A673 (cell line): Measurements from ENCODE around the gene MOCS1. TPM values are rescaled to one million over a fixed set of nuclear protein-coding genes. Genes with fewer than 3 reads are reported as not detected.

Source experiments
- BruUV-seq: library from RNA; stranded (reverse); fragments of 400-500 nt; replicated peaks from 2 replicates; lab custom pipeline; 2021; lab: Mats Ljungman, UMichigan
- CTCF ChIA-PET: fragments of 300-600 bp; sonication (Branson Sonifier 250); formaldehyde crosslinking; loops from one replicate; lab custom pipeline; 2022; ENCODE audit warnings: antibody characterized with exemption; lab: Charles Lee
- POLR2A ChIA-PET: fragments of 300-600 bp; sonication (Branson Sonifier 250); formaldehyde crosslinking; loops from one replicate; lab custom pipeline; 2022; ENCODE audit warnings: antibody characterized with exemption; ENCODE audit not compliant: low non-redundant PET; lab: Charles Lee
- DNase-seq: peaks from one replicate; pipeline ENCODE4 v3.0.0-alpha.2; 2015; ENCODE audit warnings: low spot score
- H3K27ac ChIP-seq: fragments of 200-600 bp; sonication (generic); 2 replicates; pipeline ENCODE4 v1.5.1; 2016; ENCODE audit warnings: mixed run types, low read depth, mild to moderate bottlenecking, mixed read lengths, antibody characterized with exemption, low read length; ENCODE audit not compliant: poor library complexity, severe bottlenecking
- H3K27me3 ChIP-seq: fragments of 200-600 bp; sonication (generic); replicated peaks from 2 replicates; pipeline ENCODE4 v1.6.1; 2017; ENCODE audit warnings: mixed run types, low read depth, mild to moderate bottlenecking, mixed read lengths, antibody characterized with exemption, low read length; ENCODE audit not compliant: insufficient read depth, poor library complexity
- H3K36me3 ChIP-seq: fragments of 200-600 bp; sonication (generic); 2 replicates; pipeline ENCODE4 v1.6.1; 2016; ENCODE audit warnings: mixed run types, mild to moderate bottlenecking, mixed read lengths, antibody characterized with exemption, low read length; ENCODE audit not compliant: insufficient read depth, poor library complexity, severe bottlenecking
- H3K4me1 ChIP-seq: fragments of 200-600 bp; sonication (generic); 2 replicates; pipeline ENCODE4 v1.6.1; 2017; ENCODE audit warnings: mixed run types, mild to moderate bottlenecking, mixed read lengths, antibody characterized with exemption, low read length; ENCODE audit not compliant: insufficient read depth, poor library complexity, severe bottlenecking
- H3K4me3 ChIP-seq: fragments of 200-600 bp; sonication (generic); 2 replicates; pipeline ENCODE4 v1.5.1; 2016; ENCODE audit warnings: low read depth, mixed run types, mild to moderate bottlenecking, mixed read lengths, low read length; ENCODE audit not compliant: poor library complexity, severe bottlenecking
- H3K9me3 ChIP-seq: fragments of 200-600 bp; sonication (generic); 2 replicates; pipeline ENCODE4 v1.6.1; 2016; ENCODE audit warnings: mixed run types, low read depth, mild to moderate bottlenecking, mixed read lengths, antibody characterized with exemption, low read length; ENCODE audit not compliant: poor library complexity, severe bottlenecking
- EZH2 ChIP-seq: fragments of 200-600 bp; sonication (generic); IDR thresholded peaks from 2 replicates; pipeline ENCODE4 v1.6.1; 2017; ENCODE audit warnings: borderline replicate concordance, low read depth, mild to moderate bottlenecking, mixed read lengths, antibody characterized with exemption, low read length; ENCODE audit not compliant: poor library complexity, severe bottlenecking
- intact Hi-C: fragments of 100-400 bp; cut with micrococcal nuclease; formaldehyde crosslinking; loops from one replicate; pipeline ENCODE4 v1.10.0; 2022; ENCODE audit not compliant: unreplicated experiment
- total RNA-seq: library from RNA; stranded (reverse); gene quantifications from 2 replicates; pipeline ENCODE4 v1.2.3, GENCODE V29; 2021
- TF ChIP-seq, protein P1 (sequence below): fragments of 300-800, 200-600 bp; sonication (generic); conservative IDR thresholded peaks from 2 replicates; pipeline ENCODE4 v1.5.1; 2017; ENCODE audit warnings: low read depth, mild to moderate bottlenecking, antibody characterized with exemption, low read length, moderate library complexity, mixed read lengths

Gene MOCS1
- total RNA-seq, 1 experiment from 2014 or later, result 2.5 TPM

DNA sequence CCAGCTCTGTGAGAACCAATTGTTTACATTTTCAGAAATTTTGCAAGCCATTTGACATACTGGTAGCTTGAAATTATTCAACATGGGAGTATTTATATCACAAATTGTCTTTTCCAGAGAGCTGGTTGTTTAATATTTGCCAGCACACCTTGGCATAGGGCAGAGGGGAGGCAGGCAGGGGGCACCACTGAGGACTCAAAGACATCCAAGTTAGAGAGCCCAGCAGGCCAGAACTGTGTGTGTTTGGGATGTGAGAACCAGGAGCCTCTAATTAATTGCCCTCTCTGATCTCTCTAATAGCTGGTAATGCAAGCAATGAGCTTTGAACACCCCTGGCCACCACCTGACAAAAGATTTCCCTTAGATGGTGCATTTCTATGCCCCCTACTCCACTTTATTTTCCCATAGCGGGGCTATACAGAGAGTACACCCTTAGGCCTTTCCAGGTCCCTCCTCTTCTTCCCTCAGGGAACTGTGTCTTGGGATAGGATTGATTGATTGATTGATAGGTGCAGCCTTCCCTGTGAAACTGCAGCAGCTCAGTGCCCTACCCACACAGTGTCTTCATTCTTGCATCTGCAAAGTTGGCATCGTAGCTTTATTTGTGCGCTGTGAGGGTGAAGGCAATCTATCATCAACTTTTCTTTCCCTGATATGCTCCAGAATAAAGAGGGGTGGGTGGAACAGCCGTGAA lies 29.2 kb downstream of the MOCS1 start:
- no peaks in the 10 kb centered on the region for H3K27me3 ChIP-seq
- intact Hi-C loops, result no loop called here
- no peaks in the 10 kb centered on the region for H3K4me1 ChIP-seq
- CTCF ChIA-PET, result no interaction called here
- H3K36me3 ChIP-seq, result no peaks in the 10 kb centered on the region
- TF ChIP-seq EZH2, result no peak
- TF ChIP-seq, protein P1, sequence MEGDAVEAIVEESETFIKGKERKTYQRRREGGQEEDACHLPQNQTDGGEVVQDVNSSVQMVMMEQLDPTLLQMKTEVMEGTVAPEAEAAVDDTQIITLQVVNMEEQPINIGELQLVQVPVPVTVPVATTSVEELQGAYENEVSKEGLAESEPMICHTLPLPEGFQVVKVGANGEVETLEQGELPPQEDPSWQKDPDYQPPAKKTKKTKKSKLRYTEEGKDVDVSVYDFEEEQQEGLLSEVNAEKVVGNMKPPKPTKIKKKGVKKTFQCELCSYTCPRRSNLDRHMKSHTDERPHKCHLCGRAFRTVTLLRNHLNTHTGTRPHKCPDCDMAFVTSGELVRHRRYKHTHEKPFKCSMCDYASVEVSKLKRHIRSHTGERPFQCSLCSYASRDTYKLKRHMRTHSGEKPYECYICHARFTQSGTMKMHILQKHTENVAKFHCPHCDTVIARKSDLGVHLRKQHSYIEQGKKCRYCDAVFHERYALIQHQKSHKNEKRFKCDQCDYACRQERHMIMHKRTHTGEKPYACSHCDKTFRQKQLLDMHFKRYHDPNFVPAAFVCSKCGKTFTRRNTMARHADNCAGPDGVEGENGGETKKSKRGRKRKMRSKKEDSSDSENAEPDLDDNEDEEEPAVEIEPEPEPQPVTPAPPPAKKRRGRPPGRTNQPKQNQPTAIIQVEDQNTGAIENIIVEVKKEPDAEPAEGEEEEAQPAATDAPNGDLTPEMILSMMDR, result no peak
- DNase-seq, result no peak
- POLR2A ChIA-PET, result no interaction called here
- no peak overlapping the region for H3K27ac ChIP-seq
- no peak overlapping the region for H3K4me3 ChIP-seq
- no peaks in the 10 kb centered on the region for H3K9me3 ChIP-seq
- no TSS peak for BruUV-seq

DNA sequence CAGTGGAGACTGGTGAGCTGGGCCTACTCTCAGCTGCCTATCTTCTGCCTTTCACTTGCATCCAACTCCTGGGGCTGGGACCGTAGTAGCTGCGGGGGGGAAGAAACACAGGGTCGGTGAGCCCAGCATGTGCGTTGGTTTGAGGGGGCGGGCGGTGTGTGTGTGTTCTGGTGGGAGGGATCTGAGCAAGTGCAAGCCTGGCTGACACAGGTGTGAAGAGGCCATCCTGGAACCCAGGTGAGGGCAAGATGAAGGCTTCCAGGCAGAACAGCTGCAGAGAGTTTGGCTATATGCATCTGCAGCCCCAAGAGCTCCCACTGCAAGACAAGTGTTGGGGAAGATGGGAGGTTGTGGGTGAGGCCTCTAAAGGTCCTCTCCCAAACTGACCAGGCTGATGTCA lies 30.6 kb downstream of the MOCS1 start:
- Histone ChIP-seq H3K9me3 (no peaks in the 10 kb centered on the region), H3K27me3 (no peaks in the 10 kb centered on the region), H3K27ac (no peak overlapping the region), H3K4me1 (no peaks in the 10 kb centered on the region), H3K36me3 (no peaks in the 10 kb centered on the region), H3K4me3 (no peak overlapping the region)
- intact Hi-C loops, result no loop called here
- CTCF ChIA-PET, result no interaction called here
- no TSS peak for BruUV-seq
- no peak for DNase-seq
- no peak for TF ChIP-seq EZH2
- TF ChIP-seq, protein P1, result no peak
- POLR2A ChIA-PET, result no interaction called here

DNA sequence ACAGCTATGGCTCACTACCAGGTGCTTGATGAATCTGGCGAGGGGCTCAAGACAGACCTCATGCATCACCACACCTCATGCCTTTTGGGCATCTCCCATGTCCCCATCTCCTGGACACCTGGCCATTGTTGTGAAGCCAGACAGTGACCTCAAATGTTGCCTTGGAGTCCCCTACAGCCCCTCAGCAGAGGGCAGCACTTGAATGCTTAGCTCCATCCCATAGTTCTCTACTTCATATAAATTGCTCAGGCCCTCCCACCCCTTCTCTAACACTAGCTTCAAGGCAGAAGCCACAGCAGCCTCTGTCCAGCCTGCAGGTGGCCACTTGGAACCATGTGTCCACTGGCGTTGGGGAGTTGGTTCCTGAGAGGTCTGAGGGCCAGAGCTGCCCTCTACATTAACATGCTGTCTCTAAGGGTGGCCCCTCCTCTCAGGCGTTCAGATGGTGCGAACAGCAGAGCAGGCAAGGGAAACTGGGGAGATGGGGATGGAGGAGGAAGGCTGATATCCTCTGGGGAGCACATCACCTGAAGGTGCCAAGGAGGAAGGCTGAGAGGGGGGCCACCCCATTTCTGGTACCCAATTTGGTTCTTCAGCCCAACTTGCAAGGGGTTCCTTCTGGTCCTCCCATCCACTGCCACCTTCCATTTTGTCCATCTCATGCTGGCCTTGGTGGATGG lies 31.3 kb downstream of the MOCS1 start:
- Histone ChIP-seq H3K9me3 (no peaks in the 10 kb centered on the region), H3K4me3 (no peak overlapping the region), H3K27me3 (no peaks in the 10 kb centered on the region), H3K4me1 (no peaks in the 10 kb centered on the region), H3K27ac (no peak overlapping the region), H3K36me3 (no peaks in the 10 kb centered on the region)
- POLR2A ChIA-PET, result no interaction called here
- TF ChIP-seq, protein P1, result 0 out of 2 replicates have a peak, but pooled peaks have one; percentile 18
- TF ChIP-seq EZH2, result no peak
- CTCF ChIA-PET, result no interaction called here
- no TSS peak for BruUV-seq
- no peak for DNase-seq
- intact Hi-C loops, result no loop called here
